G401 (cell line): ENCODE data around the gene SKI. TPM values are rescaled to one million over a fixed set of nuclear protein-coding genes. Genes with fewer than 3 reads are reported as not detected.

Source experiments
- DNase-seq: peaks from one replicate; pipeline ENCODE4 v3.0.0-alpha.2; 2015; ENCODE audit warnings: low spot score
- in situ Hi-C: cut with HindIII; loops from 2 replicates; pipeline ENCODE4 v1.10.0; 2016; ENCODE audit warnings: low sequenced_read_pairs, mixed read lengths
- total RNA-seq: library from RNA; depleted of rRNA; stranded (reverse); fragments of >200 nt; shearing (Covaris generic); gene quantifications from 2 replicates; pipeline ENCODE4 v1.2.3, GENCODE V29; 2014; rRNA removed

The SKI gene
- total RNA-seq, 1 experiment from 2014 or later = 15.2 TPM

- DNase-seq = no peak
- in situ Hi-C loops = no loop called here
Observed at GRCh38 chr1:2350911-2351655, 123.0 kb downstream of the SKI start.

- in situ Hi-C loops = no loop called here
- DNase-seq = no peak
Observed at GRCh38 chr1:2351723-2352122, 123.6 kb downstream of the SKI start.

GRCh38 chr1:2352341-2352896, 124.3 kb downstream of the SKI start:
- in situ Hi-C loops = no loop called here
- no peak for DNase-seq

- in situ Hi-C loops = no loop called here
- DNase-seq = no peak
Observed at GRCh38 chr1:2352897-2353550, 124.9 kb downstream of the SKI start.

- in situ Hi-C loops = no loop called here
- no peak for DNase-seq
Observed at GRCh38 chr1:2353551-2354438, 125.7 kb downstream of the SKI start.

- in situ Hi-C loops = no loop called here
- DNase-seq = no peak
Observed at GRCh38 chr1:2354511-2355372, 126.6 kb downstream of the SKI start.

- DNase-seq = no peak
- in situ Hi-C loops = no loop called here
Observed at GRCh38 chr1:2355373-2356261, 127.5 kb downstream of the SKI start.

- DNase-seq = no peak
Observed at GRCh38 chr1:2356401-2356800, 128.3 kb downstream of the SKI start.

GRCh38 chr1:2356911-2357845, 129.1 kb downstream of the SKI start:
- DNase-seq = no peak
- in situ Hi-C loops = no loop called here

More at GRCh38 chr1:2356401-2356800, 128.3 kb downstream of the SKI start:
- in situ Hi-C loops = no loop called here

GRCh38 chr1:2358072-2358471, 130.0 kb downstream of the SKI start:
- in situ Hi-C loops = no loop called here
- DNase-seq = no peak

GRCh38 chr1:2358651-2359640, 130.8 kb downstream of the SKI start:
- in situ Hi-C loops = no loop called here
- DNase-seq = no peak

Other genes starting within 250 kb of the SKI start
- gene CFAP74, start 224.5 kb upstream of the SKI start, total RNA-seq = not detected in 2 replicates
- 1.1 and 1.2 TPM in 2 replicates for gene GABRD, start 209.0 kb upstream of the SKI start, total RNA-seq
- gene PRKCZ, start 177.9 kb upstream of the SKI start, total RNA-seq = 96.8 and 107 TPM in 2 replicates
- gene FAAP20, start 33.5 kb upstream of the SKI start, total RNA-seq = 79.9 and 105 TPM in 2 replicates
- gene MORN1, start 163.2 kb downstream of the SKI start, total RNA-seq = 8.9 and 29.1 TPM in 2 replicates
- gene RER1, start 163.5 kb downstream of the SKI start, total RNA-seq = 43.3 and 56.2 TPM in 2 replicates
- 84.2 and 96.0 TPM in 2 replicates for gene PEX10, start 184.2 kb downstream of the SKI start, total RNA-seq
- gene PLCH2, start 248.0 kb downstream of the SKI start, total RNA-seq = 0.06 and 0.20 TPM in 2 replicates